Ishikawa (cell line): ENCODE results near the gene BFAR.
"Not testable (repeated sequence)": the region's sequence is repeated elsewhere in the genome, so short reads cannot be mapped to it uniquely, and the experiment has no call there.

Experiments
- TEAD4 ChIP-seq: IDR thresholded peaks from 2 replicates; pipeline ENCODE4 v1.6.1; 2012
- ZBTB7A ChIP-seq: IDR thresholded peaks from 2 replicates; pipeline ENCODE4 v1.6.1; 2012; ENCODE audit warnings: low read depth

GRCh38 chr16:14694129-14694528 lies 61.4 kb downstream of the BFAR start, which contains the start of gene PLA2G10:
- TF ChIP-seq TEAD4, ZBTB7A: not testable (repeated sequence)
